HG03558 (cell line): ENCODE results near the gene PARD3.

Source experiments
- ATAC-seq: cut with Tn5 transposase; IDR thresholded peaks from one replicate; pipeline ENCODE4 v1.9.1; 2021; ENCODE audit warnings: moderate number of reproducible peaks; ENCODE audit not compliant: unreplicated experiment; ENCODE audit errors: extremely low read depth

PARD3 gene

GRCh38 chr10:34256216-34256615 lies 558.9 kb downstream of the PARD3 start:
- no peak for ATAC-seq

GRCh38 chr10:34255035-34255434 lies 560.1 kb downstream of the PARD3 start:
- ATAC-seq = no peak

- peak; percentile 32 for ATAC-seq
Observed at GRCh38 chr10:34254596-34254995, 560.5 kb downstream of the PARD3 start.

- no peak for ATAC-seq
Observed at GRCh38 chr10:34252111-34252510, 563.0 kb downstream of the PARD3 start.

GRCh38 chr10:34251177-34251576 lies 563.9 kb downstream of the PARD3 start:
- ATAC-seq = no peak

- no peak for ATAC-seq
Observed at GRCh38 chr10:34250722-34251121, 564.4 kb downstream of the PARD3 start.

- ATAC-seq = no peak
Observed at GRCh38 chr10:34249634-34250033, 565.5 kb downstream of the PARD3 start.

- ATAC-seq = no peak
Observed at GRCh38 chr10:34247560-34247959, 567.5 kb downstream of the PARD3 start.

- no peak for ATAC-seq
Observed at GRCh38 chr10:34244756-34245484, 570.2 kb downstream of the PARD3 start.

- no peak for ATAC-seq
Observed at GRCh38 chr10:34241226-34242000, 573.7 kb downstream of the PARD3 start.

- no peak for ATAC-seq
Observed at GRCh38 chr10:34240039-34240438, 575.1 kb downstream of the PARD3 start.

GRCh38 chr10:34237898-34238455 lies 577.1 kb downstream of the PARD3 start:
- no peak for ATAC-seq

GRCh38 chr10:34236931-34237330 lies 578.2 kb downstream of the PARD3 start:
- no peak for ATAC-seq

- no peak for ATAC-seq
Observed at GRCh38 chr10:34235164-34235832, 579.8 kb downstream of the PARD3 start.

GRCh38 chr10:34232481-34232880 lies 582.6 kb downstream of the PARD3 start:
- no peak for ATAC-seq

- ATAC-seq = no peak
Observed at GRCh38 chr10:34231441-34232180, 583.5 kb downstream of the PARD3 start.

- no peak for ATAC-seq
Observed at GRCh38 chr10:34229917-34230316, 585.2 kb downstream of the PARD3 start.

GRCh38 chr10:34228066-34228465 lies 587.0 kb downstream of the PARD3 start:
- ATAC-seq = no peak

- no peak for ATAC-seq
Observed at GRCh38 chr10:34224639-34225038, 590.5 kb downstream of the PARD3 start.

GRCh38 chr10:34223658-34224057 lies 591.4 kb downstream of the PARD3 start:
- ATAC-seq = no peak
